Activated CD4-positive, alpha-beta memory T cell treated with anti-CD3 and anti-CD28 coated beads for 36 hours (primary cell): Measurements from ENCODE around the gene DCLK2. TPM values are rescaled to one million over a fixed set of nuclear protein-coding genes. Genes with fewer than 3 reads are reported as not detected.

Experiments used
- CTCF ChIA-PET: fragments of 350-600 bp; sonication (Branson Sonifier 250); formaldehyde crosslinking; loops from one replicate; lab custom pipeline; 2021; ENCODE audit warnings: antibody characterized with exemption, inconsistent platforms; lab: Charles Lee
- POLR2A ChIA-PET: fragments of 350-600 bp; sonication (Branson Sonifier 250); formaldehyde crosslinking; loops from one replicate; lab custom pipeline; 2021; ENCODE audit warnings: antibody characterized with exemption; lab: Charles Lee
- DNase-seq: peaks from one replicate; pipeline ENCODE4 v3.0.0-alpha.2; 2020
- H3K27ac Mint-ChIP-seq: one replicate; pipeline ENCODE4 v1.8.0; 2021; ENCODE audit warnings: mixed read lengths
- H3K27me3 Mint-ChIP-seq: one replicate; pipeline ENCODE4 v1.8.0; 2021; ENCODE audit warnings: mixed read lengths
- H3K36me3 Mint-ChIP-seq: one replicate; pipeline ENCODE4 v1.8.0; 2021; ENCODE audit warnings: mixed read lengths
- H3K4me1 Mint-ChIP-seq: one replicate; pipeline ENCODE4 v1.8.0; 2021; ENCODE audit warnings: low read depth, mixed read lengths
- H3K4me3 Mint-ChIP-seq: one replicate; pipeline ENCODE4 v1.8.0; 2021; ENCODE audit warnings: mild to moderate bottlenecking, mixed read lengths
- H3K9me3 Mint-ChIP-seq: one replicate; pipeline ENCODE4 v1.8.0; 2021; ENCODE audit warnings: mixed read lengths
- intact Hi-C: fragments of 100-400 bp; cut with micrococcal nuclease; formaldehyde crosslinking; loops from one replicate; pipeline ENCODE4 v1.15.1; 2023
- total RNA-seq, 2 experiments: library from RNA; stranded (reverse); gene quantifications; one replicate each; pipeline ENCODE4 v1.2.3, GENCODE V29; 2021

Gene DCLK2
- total RNA-seq, 2 experiments from 2014 or later, result not detected

GRCh38 chr4:150072906-150073714, 5.1 kb upstream of the DCLK2 start:
- peaks cover 32% of the 10 kb centered on the region for H3K27me3 Mint-ChIP-seq
- H3K4me3 Mint-ChIP-seq, result no peak overlapping the region
- POLR2A ChIA-PET, result no interaction called here
- no peaks in the 10 kb centered on the region for H3K4me1 Mint-ChIP-seq
- no peaks in the 10 kb centered on the region for H3K9me3 Mint-ChIP-seq
- CTCF ChIA-PET, result no interaction called here
- H3K27ac Mint-ChIP-seq, result no peak overlapping the region
- DNase-seq, result no peak
- intact Hi-C loops, result no loop called here
- no peaks in the 10 kb centered on the region for H3K36me3 Mint-ChIP-seq

GRCh38 chr4:150074064-150074463, 4.2 kb upstream of the DCLK2 start:
- Mint-ChIP-seq H3K27me3 (peaks cover 29% of the 10 kb centered on the region), H3K4me3 (no peak overlapping the region), H3K36me3 (no peaks in the 10 kb centered on the region), H3K27ac (no peak overlapping the region), H3K4me1 (no peaks in the 10 kb centered on the region), H3K9me3 (no peaks in the 10 kb centered on the region)
- CTCF ChIA-PET, result no interaction called here
- no peak for DNase-seq
- POLR2A ChIA-PET, result no interaction called here
- intact Hi-C loops, result no loop called here

GRCh38 chr4:150078579-150079080, 385 bp downstream of the DCLK2 start:
- CTCF ChIA-PET, result no interaction called here
- DNase-seq, result peak; percentile 16
- Mint-ChIP-seq H3K36me3 (no peaks in the 10 kb centered on the region), H3K4me1 (peaks cover 5% of the 10 kb centered on the region), H3K27me3 (peaks cover 42% of the 10 kb centered on the region), H3K27ac (no peak overlapping the region), H3K9me3 (no peaks in the 10 kb centered on the region), H3K4me3 (peak overlapping the region; percentile 37)
- POLR2A ChIA-PET, result no interaction called here
- intact Hi-C loops, result loop anchor here (5.0 kb wide), 1 partner anchor 64 kb away; no protein-coding TSS in a partner anchor

GRCh38 chr4:150079081-150079581, 886 bp downstream of the DCLK2 start:
- H3K27me3 Mint-ChIP-seq, result peaks cover 42% of the 10 kb centered on the region
- CTCF ChIA-PET, result no interaction called here
- peak; percentile 33 for DNase-seq
- intact Hi-C loops, result loop anchor here (5.0 kb wide), 1 partner anchor 63 kb away; no protein-coding TSS in a partner anchor
- H3K4me3 Mint-ChIP-seq, result peak overlapping the region; percentile 52
- H3K4me1 Mint-ChIP-seq, result peaks cover 5% of the 10 kb centered on the region
- POLR2A ChIA-PET, result no interaction called here
- no peaks in the 10 kb centered on the region for H3K9me3 Mint-ChIP-seq
- no peak overlapping the region for H3K27ac Mint-ChIP-seq
- no peaks in the 10 kb centered on the region for H3K36me3 Mint-ChIP-seq

GRCh38 chr4:150080337-150080736, 2.1 kb downstream of the DCLK2 start:
- peaks cover 5% of the 10 kb centered on the region for H3K4me1 Mint-ChIP-seq
- CTCF ChIA-PET, result no interaction called here

GRCh38 chr4:150080875-150081274, 2.6 kb downstream of the DCLK2 start:
- no peaks in the 10 kb centered on the region for H3K9me3 Mint-ChIP-seq
- DNase-seq, result no peak
- CTCF ChIA-PET, result no interaction called here
- no peaks in the 10 kb centered on the region for H3K36me3 Mint-ChIP-seq
- H3K27ac Mint-ChIP-seq, result no peak overlapping the region
- peaks cover 32% of the 10 kb centered on the region for H3K27me3 Mint-ChIP-seq
- POLR2A ChIA-PET, result no interaction called here
- peaks cover 5% of the 10 kb centered on the region for H3K4me1 Mint-ChIP-seq
- intact Hi-C loops, result no loop called here
- H3K4me3 Mint-ChIP-seq, result no peak overlapping the region

More at GRCh38 chr4:150080337-150080736, 2.1 kb downstream of the DCLK2 start:
- intact Hi-C loops, result no loop called here
- POLR2A ChIA-PET, result no interaction called here
- Mint-ChIP-seq H3K36me3 (no peaks in the 10 kb centered on the region), H3K4me3 (no peak overlapping the region), H3K27me3 (peaks cover 35% of the 10 kb centered on the region), H3K27ac (no peak overlapping the region), H3K9me3 (no peaks in the 10 kb centered on the region)
- DNase-seq, result no peak

- intact Hi-C loops, result loop anchor here (1.0 kb wide), 1 partner anchor 96 kb away; no protein-coding TSS in a partner anchor
- Mint-ChIP-seq H3K27me3 (peaks cover 23% of the 10 kb centered on the region), H3K4me1 (peaks cover 5% of the 10 kb centered on the region), H3K4me3 (no peak overlapping the region), H3K9me3 (no peaks in the 10 kb centered on the region), H3K27ac (no peak overlapping the region), H3K36me3 (no peaks in the 10 kb centered on the region)
- DNase-seq, result no peak
- CTCF ChIA-PET, result no interaction called here
- POLR2A ChIA-PET, result no interaction called here
These were observed 4.0 kb downstream of the DCLK2 start for GRCh38 chr4:150082241-150082640.

GRCh38 chr4:150087006-150087405, 8.8 kb downstream of the DCLK2 start:
- H3K4me3 Mint-ChIP-seq, result no peak overlapping the region
- intact Hi-C loops, result no loop called here
- no peak for DNase-seq
- ChIA-PET CTCF (no interaction called here), POLR2A (no interaction called here)
- no peak overlapping the region for H3K27ac Mint-ChIP-seq
- H3K4me1 Mint-ChIP-seq, result peaks cover 5% of the 10 kb centered on the region
- H3K9me3 Mint-ChIP-seq, result no peaks in the 10 kb centered on the region
- H3K36me3 Mint-ChIP-seq, result no peaks in the 10 kb centered on the region
- H3K27me3 Mint-ChIP-seq, result peaks cover 10% of the 10 kb centered on the region

GRCh38 chr4:150089732-150090131, 11.5 kb downstream of the DCLK2 start:
- ChIA-PET CTCF (no interaction called here), POLR2A (no interaction called here)
- H3K27ac Mint-ChIP-seq, result no peak overlapping the region

GRCh38 chr4:150090836-150091235, 12.6 kb downstream of the DCLK2 start:
- Mint-ChIP-seq H3K4me1 (no peaks in the 10 kb centered on the region), H3K27ac (no peak overlapping the region), H3K9me3 (no peaks in the 10 kb centered on the region), H3K27me3 (peaks cover 6% of the 10 kb centered on the region), H3K4me3 (no peak overlapping the region), H3K36me3 (no peaks in the 10 kb centered on the region)
- ChIA-PET POLR2A (no interaction called here), CTCF (interaction anchor here (0.6 kb wide), 1 partner anchor 111 kb away, joined by 5 read pairs; no protein-coding TSS in a partner anchor)
- intact Hi-C loops, result no loop called here
- DNase-seq, result no peak

More at GRCh38 chr4:150089732-150090131, 11.5 kb downstream of the DCLK2 start:
- H3K4me1 Mint-ChIP-seq, result no peaks in the 10 kb centered on the region
- no peak for DNase-seq
- intact Hi-C loops, result no loop called here
- peaks cover 6% of the 10 kb centered on the region for H3K27me3 Mint-ChIP-seq
- H3K36me3 Mint-ChIP-seq, result no peaks in the 10 kb centered on the region
- no peak overlapping the region for H3K4me3 Mint-ChIP-seq
- no peaks in the 10 kb centered on the region for H3K9me3 Mint-ChIP-seq

- ChIA-PET POLR2A (no interaction called here), CTCF (no interaction called here)
- H3K27ac Mint-ChIP-seq, result no peak overlapping the region
- DNase-seq, result no peak
- intact Hi-C loops, result no loop called here
- no peaks in the 10 kb centered on the region for H3K4me1 Mint-ChIP-seq
- no peaks in the 10 kb centered on the region for H3K36me3 Mint-ChIP-seq
- no peaks in the 10 kb centered on the region for H3K9me3 Mint-ChIP-seq
- H3K27me3 Mint-ChIP-seq, result peaks cover 5% of the 10 kb centered on the region
- H3K4me3 Mint-ChIP-seq, result no peak overlapping the region
These were observed 16.4 kb downstream of the DCLK2 start for GRCh38 chr4:150094676-150095075.

GRCh38 chr4:150096625-150097024, 18.4 kb downstream of the DCLK2 start:
- Mint-ChIP-seq H3K36me3 (no peaks in the 10 kb centered on the region), H3K27ac (no peak overlapping the region), H3K27me3 (peaks cover 3% of the 10 kb centered on the region), H3K9me3 (no peaks in the 10 kb centered on the region), H3K4me3 (no peak overlapping the region), H3K4me1 (no peaks in the 10 kb centered on the region)
- intact Hi-C loops, result no loop called here
- no peak for DNase-seq
- CTCF ChIA-PET, result no interaction called here
- POLR2A ChIA-PET, result no interaction called here
